ENCODE measurements around the gene HMGCR. TPM values are rescaled to one million over a fixed set of nuclear protein-coding genes. Genes with fewer than 3 reads are reported as not detected.

Gene HMGCR
- total RNA-seq, 8 experiments from 2014 or later = 33.1 to 198 (median 105) TPM

GRCh38 chr5:75348241-75348640 lies 11.2 kb downstream of the HMGCR start:
- ATAC-seq (replicated peaks in 6 of 8) = no peak
- no peak overlapping the region for H3K27ac ChIP-seq
- in situ Hi-C loops (cut with MboI; ENCODE audit: low pct_unique_long_range_greater_than_20kb in 2 of 9, low sequenced_read_pairs in 9 of 9, unreplicated experiment in 9 of 9) = loop anchor here in 1 of 9 experiments (25.0 kb wide), 1 partner anchor 586 kb away; the partner anchor contains the start of genes GFM2 and NSA2
- 27 to 100% (median 94%) methylated on average over 2 to 3 of the region's 3 CpGs; no CpG with 5 or more reads in 1 of the 10 experiments for WGBS, 10 experiments
- H3K4me1 ChIP-seq (replicated peaks in 1 of 2) = no peaks in the 10 kb centered on the region
- H3K4me3 ChIP-seq = no peak overlapping the region

GRCh38 chr5:75349663-75350062 lies 12.6 kb downstream of the HMGCR start:
- Histone ChIP-seq H3K27ac (no peak overlapping the region), H3K4me1 (replicated peaks in 1 of 2) (no peaks in the 10 kb centered on the region), H3K4me3 (no peak overlapping the region)
- ATAC-seq (replicated peaks in 6 of 8) = no peak
- in situ Hi-C loops (cut with MboI; ENCODE audit: low pct_unique_long_range_greater_than_20kb in 2 of 9, low sequenced_read_pairs in 9 of 9, unreplicated experiment in 9 of 9) = loop anchor here in 1 of 9 experiments (25.0 kb wide), 1 partner anchor 587 kb away; the partner anchor contains the start of genes GFM2 and NSA2
- WGBS, 10 experiments = 78 to 100% (median 100%) methylated on average over 1 to 2 of the region's 2 CpGs; no CpG with 5 or more reads in 3 of the 10 experiments

GRCh38 chr5:75351139-75351926 lies 14.3 kb downstream of the HMGCR start:
- in situ Hi-C loops (cut with MboI; ENCODE audit: low pct_unique_long_range_greater_than_20kb in 2 of 9, low sequenced_read_pairs in 9 of 9, unreplicated experiment in 9 of 9) = no loop called here
- no peak for ATAC-seq (replicated peaks in 6 of 8)
- WGBS, 10 experiments = 93 to 100% (median 97%) methylated on average over 1 to 7 of the region's 7 CpGs
- Histone ChIP-seq H3K4me1 (replicated peaks in 1 of 2) (no peaks in the 10 kb centered on the region), H3K27ac (no peak overlapping the region), H3K4me3 (no peak overlapping the region)

- Histone ChIP-seq H3K4me1 (replicated peaks in 1 of 2) (no peaks in the 10 kb centered on the region), H3K4me3 (no peak overlapping the region), H3K27ac (no peak overlapping the region)
- in situ Hi-C loops (cut with MboI; ENCODE audit: low pct_unique_long_range_greater_than_20kb in 2 of 9, low sequenced_read_pairs in 9 of 9, unreplicated experiment in 9 of 9) = no loop called here
- WGBS, 10 experiments = 90 to 100% (median 97%) methylated on average over 1 to 6 of the region's 6 CpGs; no CpG with 5 or more reads in 3 of the 10 experiments
- no peak for ATAC-seq (replicated peaks in 6 of 8)
Observed at GRCh38 chr5:75355236-75355635, 18.2 kb downstream of the HMGCR start.

DNA sequence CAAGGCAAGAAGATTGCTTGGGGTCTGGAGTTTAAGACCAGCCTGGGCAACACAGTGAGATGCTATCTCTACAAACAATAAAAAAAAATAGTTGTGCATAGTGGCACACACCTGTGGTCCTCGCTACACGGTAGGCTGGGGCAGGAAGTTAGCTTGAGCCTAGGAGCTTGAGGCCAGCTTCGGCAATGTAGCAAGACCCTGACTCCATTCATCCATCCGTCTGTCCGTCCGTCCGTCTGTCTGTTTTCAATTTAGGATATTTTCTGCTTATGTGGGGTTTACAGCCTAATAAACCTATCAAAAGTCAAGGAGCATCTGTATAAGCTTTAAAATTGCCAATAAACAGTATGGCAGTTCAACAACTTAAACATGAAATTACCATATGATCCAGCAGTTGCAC lies 19.7 kb downstream of the HMGCR start:
- in situ Hi-C loops (cut with MboI; ENCODE audit: low pct_unique_long_range_greater_than_20kb in 2 of 9, low sequenced_read_pairs in 9 of 9, unreplicated experiment in 9 of 9) = no loop called here
- WGBS, 10 experiments = 82 to 100% (median 94%) methylated on average over 4 to 7 of the region's 7 CpGs; no CpG with 5 or more reads in 4 of the 10 experiments
- ATAC-seq (replicated peaks in 6 of 8) = no peak
- Histone ChIP-seq H3K4me1 (replicated peaks in 1 of 2) (peaks cover 0 to 3% of the 10 kb centered on the region in 2 donors), H3K27ac (no peak overlapping the region), H3K4me3 (no peak overlapping the region)

DNA sequence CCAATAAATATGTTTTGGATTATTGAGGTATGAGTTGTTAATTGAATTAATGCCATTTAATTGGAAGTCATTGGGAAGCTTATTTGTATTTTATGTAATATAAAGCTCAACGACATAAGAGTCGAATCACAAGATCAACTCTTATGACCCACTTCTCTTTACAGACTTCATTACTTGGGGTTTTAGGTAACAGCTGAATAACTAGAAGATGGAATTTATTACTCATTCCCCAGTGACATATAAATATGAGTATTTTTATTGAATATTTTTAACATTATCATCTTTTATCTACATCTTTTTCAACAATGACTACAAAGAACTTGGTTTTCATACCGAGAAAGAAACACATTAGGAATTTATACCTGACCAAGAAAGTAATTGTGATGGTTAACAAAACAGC lies 21.1 kb downstream of the HMGCR start:
- H3K27ac ChIP-seq = no peak overlapping the region
- no peak for ATAC-seq (replicated peaks in 6 of 8)
- H3K4me1 ChIP-seq (replicated peaks in 1 of 2) = peaks cover 0 to 3% of the 10 kb centered on the region in 2 donors
- 73 to 100% (median 100%) methylated on average over 1 to 3 of the region's 3 CpGs; no CpG with 5 or more reads in 1 of the 10 experiments for WGBS, 10 experiments
- H3K4me3 ChIP-seq = no peak overlapping the region
- in situ Hi-C loops (cut with MboI; ENCODE audit: low pct_unique_long_range_greater_than_20kb in 2 of 9, low sequenced_read_pairs in 9 of 9, unreplicated experiment in 9 of 9) = no loop called here

DNA sequence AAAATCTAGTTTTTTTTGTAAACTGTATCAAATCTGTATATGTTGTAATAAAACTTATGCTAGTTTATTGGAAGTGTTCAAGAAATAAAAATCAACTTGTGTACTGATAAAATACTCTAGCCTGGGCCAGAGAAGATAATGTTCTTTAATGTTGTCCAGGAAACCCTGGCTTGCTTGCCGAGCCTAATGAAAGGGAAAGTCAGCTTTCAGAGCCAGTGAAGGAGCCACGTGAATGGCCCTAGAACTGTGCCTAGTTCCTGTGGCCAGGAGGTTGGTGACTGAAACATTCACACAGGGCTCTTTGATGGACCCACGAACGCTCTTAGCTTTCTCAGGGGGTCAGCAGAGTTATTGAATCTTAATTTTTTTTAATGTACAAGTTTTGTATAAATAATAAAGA lies 24.3 kb downstream of the HMGCR start:
- in situ Hi-C loops (cut with MboI; ENCODE audit: low pct_unique_long_range_greater_than_20kb in 2 of 9, low sequenced_read_pairs in 9 of 9, unreplicated experiment in 9 of 9) = no loop called here
- Histone ChIP-seq H3K4me1 (replicated peaks in 1 of 2) (peaks cover 0 to 3% of the 10 kb centered on the region in 2 donors), H3K4me3 (no peak overlapping the region), H3K27ac (no peak overlapping the region)
- peak in 2 of 8 experiments; percentile 15 to 76 for ATAC-seq (replicated peaks in 6 of 8)
- WGBS, 10 experiments = 56 to 100% (median 75%) methylated on average over 2 to 4 of the region's 4 CpGs; no CpG with 5 or more reads in 1 of the 10 experiments

GRCh38 chr5:75362474-75362975 lies 25.5 kb downstream of the HMGCR start:
- H3K27ac ChIP-seq = no peak overlapping the region
- peak in 5 of 8 experiments; percentile 6 to 34 (median 22) for ATAC-seq (replicated peaks in 6 of 8)
- H3K4me1 ChIP-seq (replicated peaks in 1 of 2) = peaks cover 0 to 3% of the 10 kb centered on the region in 2 donors
- H3K4me3 ChIP-seq = no peak overlapping the region
- in situ Hi-C loops (cut with MboI; ENCODE audit: low pct_unique_long_range_greater_than_20kb in 2 of 9, low sequenced_read_pairs in 9 of 9, unreplicated experiment in 9 of 9) = no loop called here
- 67 to 100% (median 96%) methylated on average over 1 to 4 of the region's 4 CpGs for WGBS, 10 experiments

GRCh38 chr5:75363111-75363510 lies 26.1 kb downstream of the HMGCR start:
- 56 to 83% (median 72%) methylated on average over 1 to 5 of the region's 5 CpGs; no CpG with 5 or more reads in 5 of the 10 experiments for WGBS, 10 experiments
- peak in 7 of 8 experiments; percentile 5 to 37 (median 27) for ATAC-seq (replicated peaks in 6 of 8)
- H3K27ac ChIP-seq = no peak overlapping the region

DNA sequence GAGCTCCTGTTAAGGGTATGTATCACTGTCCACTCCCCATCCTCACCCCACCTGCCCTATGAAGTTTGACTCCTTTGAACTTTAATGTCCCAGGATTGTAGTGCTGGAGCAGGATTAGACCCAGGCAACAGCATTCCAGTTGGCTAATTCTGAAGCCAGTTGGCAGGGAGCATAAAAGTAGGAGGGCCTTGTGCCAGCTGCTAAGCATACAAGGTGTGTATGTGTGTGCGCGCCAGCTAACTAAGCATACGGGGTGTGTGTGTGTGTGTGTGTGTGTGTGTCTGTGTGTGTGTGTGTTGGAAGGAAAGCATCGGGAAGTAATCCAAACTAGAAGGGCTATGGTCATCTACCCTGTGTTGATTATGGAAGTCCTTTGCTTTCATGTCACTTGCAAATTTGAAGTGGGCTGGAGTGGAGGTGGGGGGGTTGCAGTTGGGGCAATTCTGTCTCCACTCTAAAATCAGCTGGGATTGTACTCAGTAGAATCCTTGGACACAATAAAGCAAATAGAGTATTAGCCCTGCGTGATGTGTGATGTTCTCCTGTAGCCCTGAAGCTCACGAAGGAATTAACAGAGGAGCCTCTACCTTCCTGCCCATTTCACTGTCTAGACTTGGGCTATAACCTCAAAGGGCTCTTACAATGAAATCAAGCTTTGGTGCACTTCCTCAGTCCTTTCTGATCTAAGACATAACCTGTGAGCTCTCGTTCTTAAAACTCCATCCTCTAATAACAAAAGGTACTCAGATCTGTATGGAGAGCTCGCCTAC lies 26.9 kb downstream of the HMGCR start:
- no peak overlapping the region for H3K4me3 ChIP-seq
- peaks cover 0 to 3% of the 10 kb centered on the region in 2 donors for H3K4me1 ChIP-seq (replicated peaks in 1 of 2)
- in situ Hi-C loops (cut with MboI; ENCODE audit: low pct_unique_long_range_greater_than_20kb in 2 of 9, low sequenced_read_pairs in 9 of 9, unreplicated experiment in 9 of 9) = no loop called here
- ATAC-seq (replicated peaks in 6 of 8) = peak in 7 of 8 experiments; percentile 11 to 50 (median 34)
- WGBS, 10 experiments = 47 to 100% (median 86%) methylated on average over 1 to 8 of the region's 8 CpGs; no CpG with 5 or more reads in 1 of the 10 experiments
- no peak overlapping the region for H3K27ac ChIP-seq

More at GRCh38 chr5:75363111-75363510, 26.1 kb downstream of the HMGCR start:
- peaks cover 0 to 3% of the 10 kb centered on the region in 2 donors for H3K4me1 ChIP-seq (replicated peaks in 1 of 2)
- in situ Hi-C loops (cut with MboI; ENCODE audit: low pct_unique_long_range_greater_than_20kb in 2 of 9, low sequenced_read_pairs in 9 of 9, unreplicated experiment in 9 of 9) = no loop called here
- H3K4me3 ChIP-seq = no peak overlapping the region

- Histone ChIP-seq H3K27ac (no peak overlapping the region), H3K4me3 (no peak overlapping the region), H3K4me1 (replicated peaks in 1 of 2) (peaks cover 0 to 3% of the 10 kb centered on the region in 2 donors)
- peak in 1 of 8 experiments; percentile 4 for ATAC-seq (replicated peaks in 6 of 8)
- WGBS, 10 experiments = 73 to 100% (median 92%) methylated on average over 1 to 7 of the region's 7 CpGs
- in situ Hi-C loops (cut with MboI; ENCODE audit: low pct_unique_long_range_greater_than_20kb in 2 of 9, low sequenced_read_pairs in 9 of 9, unreplicated experiment in 9 of 9) = no loop called here
Observed at GRCh38 chr5:75364571-75365280, 27.7 kb downstream of the HMGCR start.

DNA sequence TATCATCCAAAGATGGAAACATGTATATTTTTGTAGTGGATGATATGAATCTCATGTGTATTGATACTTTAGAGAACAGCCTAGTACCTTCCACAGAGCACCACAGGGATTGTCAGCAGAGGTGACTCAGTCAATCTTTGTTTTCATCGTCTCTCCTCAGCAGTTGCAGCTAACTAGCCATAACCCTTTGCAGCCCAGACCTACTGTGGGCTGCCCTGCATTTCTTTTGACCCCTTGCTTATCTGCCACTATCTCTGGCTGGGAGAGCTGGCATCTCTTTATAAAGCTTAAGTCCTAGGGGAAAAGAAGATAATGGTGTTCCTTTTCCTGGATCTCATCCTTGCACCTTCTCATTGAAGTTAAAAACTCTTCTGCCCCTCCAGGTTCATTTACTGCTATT lies 28.7 kb downstream of the HMGCR start:
- Histone ChIP-seq H3K27ac (no peak overlapping the region), H3K4me1 (replicated peaks in 1 of 2) (peaks cover 0 to 3% of the 10 kb centered on the region in 2 donors), H3K4me3 (no peak overlapping the region)
- 14 to 80% (median 67%) methylated on average over 1 of the region's 1 CpG; no CpG with 5 or more reads in 5 of the 10 experiments for WGBS, 10 experiments
- in situ Hi-C loops (cut with MboI; ENCODE audit: low pct_unique_long_range_greater_than_20kb in 2 of 9, low sequenced_read_pairs in 9 of 9, unreplicated experiment in 9 of 9) = no loop called here
- peak in 1 of 8 experiments; percentile 7 for ATAC-seq (replicated peaks in 6 of 8)
